Upper lobe of left lung (tissue), 4 donors: ENCODE measurements around the gene VGLL3.

ENCODE experiments used
- CTCF ChIP-seq, 6 experiments: fragments of 450-650 bp in 4 of 6; fragments of 200-600 bp in 2 of 6; sonication (generic) in 2 of 6; IDR thresholded peaks; one replicate each; pipeline ENCODE4 v1.5.1; 2016 to 2019; ENCODE audit warnings: antibody characterized with exemption in 6 of 6
- EP300 ChIP-seq, 4 donors: sonication (generic); formaldehyde crosslinking; IDR thresholded peaks; one replicate each; pipeline ENCODE4 v1.5.1; 2017; ENCODE audit warnings: antibody characterized with exemption in 4 of 4, control low read depth in 2 of 4
- POLR2AphosphoS5 ChIP-seq, 2 donors: sonication (generic); formaldehyde crosslinking; IDR thresholded peaks; one replicate each; pipeline ENCODE4 v1.5.1; 2017; ENCODE audit warnings: antibody characterized with exemption in 2 of 2

GRCh38 chr3:87002346-87002745, 11.4 kb upstream of the VGLL3 start:
- TF ChIP-seq POLR2AphosphoS5 (IDR thresholded peaks at IDR 0.05) (no peak), CTCF (IDR thresholded peaks at IDR 0.05) (no peak), EP300 (IDR thresholded peaks at IDR 0.05) (no peak)
